Measurements from ENCODE around the gene NKAPL.

NKAPL gene

DNA sequence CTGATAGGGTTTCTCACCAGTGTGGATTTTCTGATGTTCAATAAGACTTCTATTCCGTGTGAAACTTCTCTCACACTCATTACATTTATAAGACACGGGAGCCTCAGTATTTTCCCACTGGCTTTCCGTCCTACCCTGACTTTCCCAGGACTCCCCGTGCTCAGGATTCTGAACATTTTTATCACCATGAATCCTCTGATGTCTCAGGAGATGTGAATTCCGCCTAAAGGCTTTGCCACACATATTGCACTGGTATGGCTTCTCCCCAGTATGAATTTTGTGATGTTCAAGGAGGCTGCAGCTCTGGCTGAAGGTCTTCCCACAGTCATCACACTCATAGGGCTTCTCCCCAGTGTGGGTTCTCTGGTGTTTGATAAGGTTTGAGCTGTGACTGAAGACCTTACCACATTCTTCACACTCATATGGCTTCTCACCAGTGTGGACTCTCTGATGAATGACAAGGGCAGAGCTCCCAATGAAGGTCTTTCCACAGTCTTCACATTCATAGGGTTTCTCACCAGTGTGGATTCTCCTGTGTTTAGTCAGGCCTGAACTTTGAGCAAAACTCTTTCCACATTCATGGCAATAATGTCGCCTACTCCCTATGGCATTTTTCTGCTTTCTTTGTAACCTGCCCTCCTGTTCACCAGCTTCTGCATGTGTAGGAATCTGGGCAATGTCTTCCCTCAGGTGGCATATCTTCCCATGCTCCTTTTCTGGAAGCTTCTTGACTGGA is 13.7 kb upstream of the NKAPL start:
- DNase-seq (ENCODE audit: low read depth in 2 of 2), result no peak

DNA sequence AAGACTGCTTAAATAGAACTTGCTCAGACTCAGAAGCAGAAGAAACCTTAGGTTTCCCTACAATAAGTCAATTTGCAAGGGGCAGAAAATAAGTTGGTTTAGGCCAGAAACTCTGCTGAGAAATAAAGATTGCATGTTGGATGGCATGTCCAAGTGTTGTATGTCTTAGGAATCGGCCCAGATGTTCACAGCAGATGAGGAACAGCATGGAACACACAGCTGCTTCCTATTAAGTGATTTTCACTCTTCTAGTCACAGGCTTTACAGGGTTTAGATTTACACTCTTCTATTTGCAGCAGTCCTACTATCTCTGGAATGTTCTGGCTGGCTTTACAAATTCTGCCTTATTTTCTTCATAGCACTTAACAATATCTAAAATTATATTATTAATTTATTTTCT is 10.2 kb upstream of the NKAPL start:
- no peak for DNase-seq (ENCODE audit: low read depth in 2 of 2)

DNA sequence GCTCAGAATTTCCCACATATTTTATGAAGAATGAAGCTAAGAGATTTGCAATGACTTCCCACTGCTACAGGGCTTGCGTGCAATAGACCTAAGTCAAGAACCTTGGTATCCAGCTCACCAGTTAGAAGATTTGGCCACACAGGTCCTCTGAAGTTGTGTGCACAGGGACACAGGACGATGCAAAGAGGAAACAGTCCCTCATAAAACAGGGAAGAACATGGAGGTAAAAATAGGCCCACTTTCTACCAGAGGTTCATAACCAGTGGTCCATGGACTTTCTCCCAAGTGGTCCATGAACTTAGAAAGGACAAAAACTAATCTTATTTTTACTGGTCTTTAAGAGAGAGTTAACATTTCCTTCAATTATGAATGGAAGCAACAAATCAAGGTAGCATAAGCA is 8.3 kb upstream of the NKAPL start:
- DNase-seq (ENCODE audit: low read depth in 2 of 2), result no peak

DNA sequence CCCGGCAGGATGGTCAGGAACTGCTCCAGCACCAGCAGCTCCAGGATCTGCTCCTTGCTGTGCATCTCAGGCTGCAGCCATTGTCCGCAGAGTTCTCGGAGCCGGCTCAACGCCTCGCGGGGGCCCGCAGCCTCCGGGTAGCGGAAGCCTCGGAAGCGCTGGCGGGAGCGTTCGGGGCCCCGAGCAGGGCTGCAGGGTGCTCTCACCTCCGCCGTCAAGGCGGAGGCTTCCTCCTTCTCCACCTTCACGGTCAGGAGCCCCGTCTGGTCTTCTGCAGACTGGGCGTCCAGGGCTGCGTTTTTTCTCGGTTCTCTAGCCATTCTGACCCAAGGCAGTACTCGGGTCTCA is 7.5 kb upstream of the NKAPL start:
- DNase-seq (ENCODE audit: low read depth in 2 of 2), result no peak

DNA sequence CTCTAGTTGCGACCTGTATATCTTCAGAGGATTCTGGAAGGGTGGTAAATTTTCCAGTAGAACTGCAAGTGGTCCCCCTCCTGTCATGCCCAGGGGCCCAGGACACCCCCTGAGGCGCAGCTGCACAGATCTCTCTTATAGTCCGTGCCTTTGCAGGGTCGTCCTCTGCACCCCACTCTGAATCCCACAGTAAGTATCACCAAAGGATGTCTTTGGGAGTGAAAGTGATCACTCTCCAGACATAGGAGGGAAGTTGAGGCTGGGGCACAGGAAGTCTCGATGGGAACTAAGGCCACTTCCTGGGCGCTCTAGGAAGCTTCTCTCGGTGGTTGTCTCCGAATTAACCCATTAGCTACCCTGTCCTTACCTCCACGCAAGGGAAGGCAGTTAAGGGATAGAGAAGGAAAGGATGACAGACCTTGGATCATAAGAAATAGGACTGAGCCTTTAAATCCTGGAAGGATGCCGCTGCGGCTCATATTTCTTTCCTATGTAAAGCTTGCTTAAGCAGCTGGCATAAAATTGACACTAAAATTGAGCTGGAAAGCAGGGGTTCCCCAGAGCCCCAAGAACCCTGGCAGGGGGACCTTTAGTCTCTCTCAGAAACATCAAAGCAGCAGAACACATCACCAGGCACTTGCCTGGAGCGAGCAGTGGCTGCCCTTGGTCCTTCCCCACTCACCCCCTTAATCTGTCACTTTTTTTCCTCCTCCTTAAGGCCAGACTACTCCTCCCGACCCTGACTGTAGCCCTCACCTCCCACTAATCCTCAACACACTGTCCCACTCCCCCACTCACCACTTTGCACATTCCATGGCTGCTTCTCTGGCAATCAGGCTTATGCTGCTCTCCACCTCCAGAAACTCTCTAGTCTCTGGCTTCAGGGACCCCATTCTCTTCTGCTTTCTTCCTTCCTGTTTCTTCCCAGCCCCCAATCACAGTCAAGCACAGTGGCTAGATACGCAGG is 6.8 kb upstream of the NKAPL start, which contains the start of gene ZKSCAN4:
TSS of gene ZKSCAN4 (minus strand) at position 261 of the 967 bp plus-strand sequence. CDS start 289 bp downstream, outside the sequence.
- peak; percentile 64 to 66 for DNase-seq (ENCODE audit: low read depth in 2 of 2)

DNA sequence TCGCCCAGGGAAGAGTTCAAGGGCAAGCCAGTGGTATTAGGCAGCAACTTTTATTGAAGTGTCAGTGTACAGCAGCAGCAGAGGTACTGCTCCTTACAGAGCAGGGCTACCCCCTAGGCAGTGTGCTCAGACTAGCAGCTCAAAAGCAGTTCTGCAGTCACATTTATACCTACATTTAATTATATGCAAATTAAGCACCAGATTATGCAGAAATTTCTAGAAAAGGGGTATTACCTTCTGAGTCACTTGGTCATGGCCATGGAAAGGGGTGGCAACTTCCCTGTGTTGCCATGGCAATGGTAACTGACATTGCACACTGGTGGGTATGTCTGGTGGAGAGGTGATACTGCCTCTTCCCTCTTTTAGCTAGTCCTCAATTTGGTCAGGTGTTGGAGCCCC is 5.0 kb upstream of the NKAPL start:
- DNase-seq (ENCODE audit: low read depth in 2 of 2), result no peak

DNA sequence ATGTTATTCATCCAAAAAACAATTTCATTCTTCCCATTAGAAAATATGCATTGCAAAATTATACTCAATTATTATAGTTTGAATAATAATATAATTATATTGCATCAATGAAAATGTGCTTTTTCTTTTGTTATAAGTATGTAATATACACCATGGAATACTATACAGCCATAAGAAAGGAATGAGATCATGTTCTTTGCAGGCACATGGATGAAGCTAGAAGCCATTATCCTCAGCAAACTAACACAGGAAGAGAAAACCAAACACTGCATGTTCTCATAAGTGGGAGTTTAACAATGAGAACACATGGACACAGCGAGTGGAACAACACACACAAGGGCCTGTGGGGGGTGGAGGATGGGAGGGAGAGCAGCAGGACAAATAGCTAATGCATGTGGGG is 2.1 kb upstream of the NKAPL start:
- DNase-seq (ENCODE audit: low read depth in 2 of 2), result no peak

DNA sequence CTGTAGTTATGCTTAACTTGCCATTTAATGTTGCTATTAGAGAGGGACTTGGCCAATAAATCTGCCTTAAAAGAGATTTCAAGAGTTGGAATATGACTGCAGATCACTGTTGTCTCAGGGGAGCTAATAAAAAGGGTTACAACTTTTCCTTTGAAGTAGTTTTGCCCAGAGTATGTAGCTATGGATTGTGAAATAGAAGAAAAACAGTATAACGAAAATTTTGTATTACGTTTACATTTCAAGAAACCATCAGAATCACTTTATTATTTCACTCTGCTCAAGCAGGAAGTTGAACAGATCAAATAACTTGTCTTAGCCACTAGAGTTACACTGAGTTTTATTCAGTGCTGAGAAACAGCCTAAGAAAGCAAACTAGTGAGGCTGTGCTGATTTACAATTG is 4.8 kb downstream of the NKAPL start:
- no peak for DNase-seq (ENCODE audit: low read depth in 2 of 2)

DNA sequence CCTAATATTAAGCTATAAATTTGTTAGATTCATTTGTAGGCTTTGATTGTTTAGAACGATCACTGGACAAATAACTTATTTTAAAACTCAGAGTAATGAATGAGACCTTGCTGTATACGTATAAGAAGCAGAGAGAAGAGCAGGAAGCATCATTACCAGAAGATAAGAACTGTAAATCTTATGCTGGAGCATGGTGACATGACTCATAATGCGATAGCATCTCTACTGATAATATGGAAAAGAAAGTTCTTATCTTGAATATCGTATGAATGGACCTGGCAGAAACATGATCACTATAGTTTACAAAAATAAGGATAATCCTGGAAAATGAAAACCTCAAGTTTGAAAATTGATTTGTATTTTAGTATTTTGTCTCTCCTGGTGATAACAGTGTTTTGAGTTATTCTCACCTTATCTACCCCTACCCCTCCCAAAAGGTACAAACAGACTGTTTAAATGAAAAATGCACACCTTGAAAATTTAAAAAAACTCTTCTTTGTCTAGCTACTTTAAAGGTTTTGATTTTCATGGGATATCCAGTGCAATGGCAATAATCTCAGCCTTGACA is 5.8 kb downstream of the NKAPL start:
- DNase-seq (ENCODE audit: low read depth in 2 of 2), result no peak

DNA sequence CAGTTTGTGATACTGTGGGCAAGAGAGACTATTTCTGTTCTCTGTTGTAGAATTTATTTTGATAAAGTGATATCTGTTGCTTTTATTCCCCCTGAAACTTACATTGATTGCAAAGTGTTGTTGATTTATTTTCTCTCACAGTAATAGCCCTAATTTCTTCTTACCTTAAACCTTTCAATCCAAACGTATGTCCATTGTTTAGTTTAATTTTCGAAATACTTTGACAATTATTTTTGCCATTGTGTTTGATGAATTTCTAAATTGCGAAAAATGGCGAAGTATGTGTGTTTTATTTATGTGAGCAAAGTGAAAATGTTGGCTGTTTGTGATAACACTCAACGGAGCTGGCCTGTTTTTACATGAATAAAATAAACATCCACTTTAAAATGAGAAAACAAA is 7.5 kb downstream of the NKAPL start:
- no peak for DNase-seq (ENCODE audit: low read depth in 2 of 2)

DNA sequence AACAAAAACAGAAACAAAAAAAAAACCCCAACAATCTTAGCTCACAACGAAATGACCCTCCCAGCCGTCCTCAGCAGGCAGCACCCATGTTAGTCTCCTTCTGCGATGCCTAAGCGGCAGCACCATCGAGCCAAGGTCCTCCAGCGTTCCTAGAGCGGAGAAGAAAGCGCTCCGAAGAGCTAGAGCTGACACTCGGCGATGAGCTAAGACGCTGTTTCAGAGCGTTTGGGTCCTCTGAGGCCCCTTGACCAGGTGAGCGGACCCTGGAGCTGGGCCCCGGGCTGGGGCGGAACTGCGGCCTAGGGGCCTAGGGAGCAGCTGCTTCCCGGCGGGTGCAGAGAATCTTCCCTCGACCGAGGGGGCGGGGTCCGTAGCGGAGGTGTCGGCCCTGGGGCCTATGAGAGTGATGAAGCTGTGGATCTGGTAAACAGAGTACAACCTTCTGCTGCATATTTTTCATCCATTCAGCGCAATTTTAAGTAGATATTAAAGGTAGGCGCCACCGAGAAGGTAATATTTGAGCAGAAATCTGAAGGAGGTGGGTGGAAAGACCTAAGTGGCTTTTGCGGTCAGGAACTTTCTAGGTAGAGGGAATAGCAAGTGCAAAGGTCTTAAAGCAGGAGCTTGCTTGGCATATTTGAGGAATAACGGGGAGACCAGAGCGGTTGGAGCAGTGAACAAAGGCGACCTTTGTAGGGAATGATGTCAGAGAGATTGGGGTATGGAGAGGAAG is 8.0 kb downstream of the NKAPL start, which contains the start of gene ZSCAN26:
TSS of gene ZSCAN26 (plus strand) at position 182 of the 733 bp plus-strand sequence. CDS start 4,777 bp downstream, outside the sequence.
- DNase-seq (ENCODE audit: low read depth in 2 of 2), result peak; percentile 69 to 74

DNA sequence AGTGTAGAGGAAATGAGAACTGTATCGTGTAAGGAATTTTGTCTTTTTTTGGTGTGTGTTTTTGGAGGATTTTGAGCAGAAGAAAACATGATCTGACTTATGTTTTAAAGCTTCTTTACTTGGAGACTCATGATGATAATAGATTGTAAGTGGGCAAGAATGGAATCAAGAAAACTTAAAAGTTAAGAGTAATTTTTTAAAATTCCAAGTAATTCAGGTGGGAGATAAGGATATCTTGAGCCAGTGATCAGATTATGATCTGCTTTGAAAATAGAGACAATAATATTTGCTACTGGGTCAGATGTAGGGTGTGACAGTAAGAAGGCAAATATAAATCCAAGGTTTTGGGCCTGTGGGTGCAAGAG is 8.6 kb downstream of the NKAPL start:
- no peak for DNase-seq (ENCODE audit: low read depth in 2 of 2)

DNA sequence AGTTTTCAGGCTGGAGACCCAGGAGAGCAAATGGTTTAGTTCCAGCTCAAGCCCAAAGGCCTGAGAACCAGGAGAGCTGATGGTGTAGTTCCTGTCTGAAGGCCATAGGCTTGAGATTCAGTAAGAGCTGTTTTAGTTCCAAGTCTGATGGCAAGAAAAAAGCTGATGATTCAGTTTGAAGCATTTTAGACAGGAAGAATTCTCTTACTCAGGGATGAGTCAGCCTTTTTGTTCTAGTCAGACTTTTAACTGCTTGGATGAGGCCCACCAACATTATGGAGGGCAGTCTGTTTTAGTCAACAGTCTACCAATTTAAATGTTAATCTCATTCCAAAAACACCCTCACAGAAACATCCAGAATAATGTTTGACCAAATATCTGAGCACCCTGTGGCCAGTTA is 10.4 kb downstream of the NKAPL start:
- DNase-seq (ENCODE audit: low read depth in 2 of 2), result no peak

DNA sequence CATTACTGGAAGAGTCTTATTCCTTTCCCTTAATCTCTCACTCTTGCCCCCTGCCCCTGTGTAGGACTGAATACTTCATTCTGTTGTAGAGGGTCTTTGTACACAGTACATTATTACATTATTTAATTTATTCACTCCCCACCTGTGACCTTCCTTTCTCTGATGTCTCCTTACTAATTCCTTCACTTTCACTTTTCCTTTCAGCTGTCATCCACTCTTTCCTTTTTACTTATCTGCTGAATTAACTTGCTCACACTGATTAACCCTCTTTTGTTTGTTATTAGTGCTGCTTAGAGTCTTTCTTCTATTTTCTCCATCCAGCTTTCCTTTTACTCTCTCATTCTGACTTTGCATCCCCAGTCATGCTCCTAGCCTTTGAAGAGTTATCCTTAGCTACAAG is 15.8 kb downstream of the NKAPL start:
- no peak for DNase-seq (ENCODE audit: low read depth in 2 of 2)

DNA sequence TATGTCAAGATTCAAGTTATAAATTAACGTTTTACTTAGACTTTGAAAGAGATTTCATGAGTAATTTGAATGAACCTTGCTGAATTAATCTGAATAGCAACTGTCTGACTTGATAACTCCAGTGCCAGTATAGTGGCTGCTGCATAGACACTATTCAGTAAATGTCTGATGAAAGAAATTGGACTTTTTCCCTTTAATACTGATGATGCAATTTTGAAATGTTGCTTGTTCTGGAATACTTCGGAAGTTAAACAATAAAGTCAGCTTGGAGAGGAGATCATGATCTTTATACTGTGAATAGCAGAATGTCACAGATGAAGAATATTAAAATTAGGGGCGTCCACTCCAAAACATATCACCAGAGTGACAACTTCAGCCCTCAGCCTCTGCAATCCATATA is 18.6 kb downstream of the NKAPL start:
- no peak for DNase-seq (ENCODE audit: low read depth in 2 of 2)

DNA sequence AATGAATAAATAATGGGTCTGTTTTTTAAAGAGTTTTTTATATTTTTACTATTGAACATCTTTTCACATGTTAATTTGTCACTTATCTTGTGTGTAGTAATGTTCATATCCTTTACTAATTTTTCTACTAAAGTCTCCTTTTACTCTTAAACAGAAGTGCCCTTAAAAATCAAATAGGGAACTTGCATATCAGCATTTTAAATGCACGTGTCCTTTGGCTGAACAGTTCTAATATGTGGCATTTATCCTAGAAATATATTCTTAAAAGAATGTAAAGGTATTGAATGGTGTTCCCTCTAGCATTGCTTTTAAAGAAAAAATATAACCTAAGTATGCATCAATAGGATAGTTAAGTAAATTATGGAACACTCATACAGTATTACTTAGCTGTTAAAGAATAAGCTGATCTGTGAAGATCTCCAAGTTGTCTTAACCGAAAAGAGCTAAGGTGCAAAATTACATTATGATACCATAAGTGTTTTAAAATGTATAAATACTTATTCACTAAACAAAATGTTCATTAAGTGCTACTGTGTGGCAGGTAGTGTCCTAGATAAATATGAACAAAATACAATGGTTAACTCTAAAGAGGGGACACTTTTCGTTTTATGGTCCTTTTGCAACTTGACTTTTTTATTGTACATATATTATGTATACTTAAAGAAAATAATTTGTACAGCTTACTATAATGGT is 21.6 kb downstream of the NKAPL start:
- no peak for DNase-seq (ENCODE audit: low read depth in 2 of 2)

DNA sequence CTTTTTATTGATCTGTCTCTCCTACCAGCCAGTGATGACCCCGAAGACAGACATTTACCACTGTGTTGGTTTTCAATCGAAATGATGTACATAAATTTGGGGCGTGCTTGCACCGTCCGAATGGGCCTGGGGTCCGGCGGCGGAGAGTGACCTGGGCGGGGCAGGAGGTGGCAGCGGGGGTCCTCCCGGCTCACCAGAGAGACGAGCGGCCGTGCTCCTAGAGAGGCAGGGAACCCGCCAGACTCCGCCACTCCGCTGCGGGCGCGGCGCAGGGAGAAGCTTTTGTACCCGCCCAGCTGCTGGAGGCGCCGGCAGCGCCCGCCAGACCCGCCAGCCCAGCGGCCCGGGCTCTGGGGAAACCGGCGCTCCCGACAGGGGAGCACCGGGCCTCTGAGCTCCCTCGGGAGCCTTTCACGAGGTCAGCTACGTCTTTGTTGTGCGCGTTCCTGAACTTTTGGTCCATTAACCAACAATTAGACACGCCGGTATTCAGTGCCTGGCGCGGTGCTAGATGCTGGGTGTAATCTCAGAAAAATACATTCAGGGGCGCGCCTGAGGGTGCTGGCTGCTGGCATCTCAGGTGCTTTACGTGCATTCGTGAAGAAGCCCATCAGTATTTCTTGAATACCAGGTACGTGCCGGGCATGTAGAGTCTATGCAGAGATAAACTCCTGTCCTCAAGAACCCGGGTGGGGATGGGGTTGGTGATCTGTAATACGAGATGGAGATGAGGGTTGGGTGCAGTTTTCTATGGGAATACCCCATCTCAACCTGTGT is 22.4 kb downstream of the NKAPL start, which contains the start of gene PGBD1:
TSS of gene PGBD1 (plus strand) at position 285 of the 777 bp plus-strand sequence. CDS start 2,242 bp downstream, outside the sequence.
- peak; percentile 9 to 12 for DNase-seq (ENCODE audit: low read depth in 2 of 2)

DNA sequence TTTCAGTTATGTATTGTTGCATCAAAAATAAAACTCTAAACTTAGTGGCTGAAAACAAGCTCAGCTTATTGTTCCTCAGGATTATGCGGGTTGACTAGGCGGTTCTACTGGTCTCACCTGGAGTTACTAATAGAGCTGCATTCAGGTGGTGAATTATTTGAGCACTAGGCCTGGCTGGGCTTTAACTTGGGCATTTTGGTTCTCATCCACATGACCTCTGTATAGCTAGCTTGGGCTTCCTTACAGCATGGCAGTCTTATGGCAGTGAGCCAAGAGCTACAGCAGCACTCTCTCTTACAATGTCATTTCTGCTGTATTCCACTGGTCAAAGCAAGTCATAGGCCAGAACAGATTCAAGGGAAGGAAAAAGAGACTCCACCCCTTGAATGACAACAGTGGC is 23.8 kb downstream of the NKAPL start:
- DNase-seq (ENCODE audit: low read depth in 2 of 2), result no peak

DNA sequence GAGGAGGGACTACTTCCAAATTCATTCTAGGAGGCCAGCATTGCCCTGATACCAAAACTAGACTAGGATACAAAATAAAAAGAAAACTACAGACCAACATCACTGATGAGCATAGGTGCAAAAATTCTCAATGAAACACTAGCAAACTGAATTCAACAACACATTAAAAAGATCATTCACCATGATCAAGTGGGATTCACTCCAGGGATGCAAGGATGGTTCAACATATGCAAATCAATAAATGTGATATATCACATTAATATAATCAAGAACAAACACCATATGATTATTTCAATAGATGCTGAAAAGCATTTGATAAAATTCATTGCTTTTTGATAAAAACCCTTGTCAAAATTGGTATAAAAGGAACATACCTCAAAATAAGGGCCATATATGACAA is 32.5 kb downstream of the NKAPL start:
- no peak for DNase-seq (ENCODE audit: low read depth in 2 of 2)

DNA sequence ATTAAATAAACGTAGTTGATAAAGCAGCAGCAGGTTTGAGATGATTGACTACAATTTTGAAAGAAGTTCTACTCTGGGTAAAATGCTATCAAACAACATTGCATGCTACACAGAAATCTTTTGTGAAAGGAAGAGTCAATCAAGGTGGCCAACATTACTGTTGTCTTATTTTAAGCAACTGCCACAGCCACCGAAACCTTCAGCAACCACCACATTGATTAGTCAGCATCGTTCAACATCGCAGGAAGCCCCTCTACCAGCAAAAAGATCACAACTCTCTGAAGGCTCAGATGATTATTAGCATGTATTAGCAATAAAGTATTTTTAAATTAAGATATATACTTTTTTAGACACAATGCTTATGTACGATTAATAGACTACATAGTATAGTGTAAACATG is 36.2 kb downstream of the NKAPL start:
- DNase-seq (ENCODE audit: low read depth in 2 of 2), result no peak
